Spleen (tissue), 7 donors: ENCODE results near the gene CLIC6.

Source experiments
- POLR2AphosphoS5 ChIP-seq, 3 donors: sonication (generic); formaldehyde crosslinking; IDR thresholded peaks; one replicate each; pipeline ENCODE4 v1.5.1; 2017; ENCODE audit warnings: antibody characterized with exemption in 3 of 3
- TF ChIP-seq, protein P1 (sequence below), 11 experiments: fragments of 200-600 bp in 7 of 11; fragments of 450-650 bp in 4 of 11; sonication (generic) in 4 of 11; IDR thresholded peaks in 8 of 11; conservative IDR thresholded peaks in 3 of 11; 1 replicate in 7 of 11; 2 replicates in 4 of 11; pipeline versions ENCODE4 v1.4.0 to v1.8.0; 2016 to 2021; ENCODE audit warnings: antibody characterized with exemption in 11 of 11, inconsistent platforms in 4 of 11, mild to moderate bottlenecking in 1 of 11
- donor health status: DM: no; HTN: no; CAD: no; lungs with moderate emphysema.
- donor health status: DM: no; HTN: no; CAD: no.
- donor health status: DM: no; HTN: no; CAD: no.

DNA sequence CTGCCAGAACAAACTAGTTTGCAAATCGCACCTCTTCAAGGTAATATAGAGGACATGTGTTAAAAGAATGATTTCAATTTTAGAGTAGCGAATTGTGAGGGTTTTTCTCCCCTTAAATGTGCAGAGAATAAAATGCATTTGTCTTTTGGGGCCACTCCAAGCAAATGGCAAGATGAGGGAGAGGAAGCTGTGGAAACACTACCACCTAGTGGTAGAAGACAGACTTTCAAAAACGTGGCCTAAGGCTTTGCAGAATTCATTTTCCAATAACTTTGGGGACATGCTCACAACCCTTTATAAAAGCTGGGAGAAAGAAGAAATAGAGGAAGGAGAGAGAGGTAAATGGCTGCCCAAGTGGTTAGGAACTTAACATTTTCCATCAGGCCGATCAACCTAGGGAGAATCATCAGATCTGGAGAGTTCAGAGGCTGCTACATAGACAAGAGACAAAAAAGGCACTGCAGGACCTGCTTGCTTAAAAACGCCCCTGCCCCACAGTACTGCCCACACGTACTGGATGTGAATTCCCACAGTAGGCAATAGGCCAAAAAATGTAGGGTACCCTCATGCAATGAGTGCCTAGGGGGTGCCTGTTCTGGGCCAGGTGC, 38.2 kb upstream of the CLIC6 start:
- TF ChIP-seq POLR2AphosphoS5 (IDR thresholded peaks at IDR 0.05), result no peak
- TF ChIP-seq, protein P1, sequence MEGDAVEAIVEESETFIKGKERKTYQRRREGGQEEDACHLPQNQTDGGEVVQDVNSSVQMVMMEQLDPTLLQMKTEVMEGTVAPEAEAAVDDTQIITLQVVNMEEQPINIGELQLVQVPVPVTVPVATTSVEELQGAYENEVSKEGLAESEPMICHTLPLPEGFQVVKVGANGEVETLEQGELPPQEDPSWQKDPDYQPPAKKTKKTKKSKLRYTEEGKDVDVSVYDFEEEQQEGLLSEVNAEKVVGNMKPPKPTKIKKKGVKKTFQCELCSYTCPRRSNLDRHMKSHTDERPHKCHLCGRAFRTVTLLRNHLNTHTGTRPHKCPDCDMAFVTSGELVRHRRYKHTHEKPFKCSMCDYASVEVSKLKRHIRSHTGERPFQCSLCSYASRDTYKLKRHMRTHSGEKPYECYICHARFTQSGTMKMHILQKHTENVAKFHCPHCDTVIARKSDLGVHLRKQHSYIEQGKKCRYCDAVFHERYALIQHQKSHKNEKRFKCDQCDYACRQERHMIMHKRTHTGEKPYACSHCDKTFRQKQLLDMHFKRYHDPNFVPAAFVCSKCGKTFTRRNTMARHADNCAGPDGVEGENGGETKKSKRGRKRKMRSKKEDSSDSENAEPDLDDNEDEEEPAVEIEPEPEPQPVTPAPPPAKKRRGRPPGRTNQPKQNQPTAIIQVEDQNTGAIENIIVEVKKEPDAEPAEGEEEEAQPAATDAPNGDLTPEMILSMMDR (IDR thresholded peaks at IDR 0.05 in 8 of 11, conservative IDR thresholded peaks at IDR 0.05 in 3 of 11), result peak; percentile 67 to 90 (median 83)
